ENCODE data around the gene CDHR3.

Gene CDHR3

DNA sequence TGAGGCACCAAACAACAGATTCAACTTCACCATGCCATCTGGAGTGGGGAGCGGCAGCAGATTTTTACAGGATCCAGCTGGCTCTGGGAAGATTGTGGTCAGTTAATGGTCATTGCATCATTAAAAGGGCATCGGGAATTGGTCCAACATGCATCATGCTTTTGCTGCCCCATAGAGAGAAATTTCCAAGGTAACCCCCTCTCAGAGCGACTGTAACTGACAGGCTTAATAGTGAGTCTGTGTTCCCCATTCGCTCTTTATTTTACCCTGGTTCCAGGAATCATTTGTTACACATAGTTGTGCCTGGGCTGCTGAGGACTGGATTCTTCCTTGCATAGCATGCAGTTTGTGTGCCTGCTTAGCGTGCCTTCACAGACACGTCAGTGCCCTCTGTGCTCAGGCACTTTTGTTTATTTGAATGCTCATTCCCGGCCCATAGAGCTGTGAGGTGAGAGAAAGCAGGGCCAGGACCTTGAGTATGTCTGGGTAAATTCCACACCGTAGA is 49.9 kb downstream of the CDHR3 start:
- Histone ChIP-seq H4K8ac (ENCODE audit: low read depth, low read length) (no peak overlapping the region), H2BK15ac (replicated peaks; ENCODE audit: low read depth) (no peak overlapping the region), H3K23ac (ENCODE audit: low read length) (no peak overlapping the region), H4K5ac (ENCODE audit: low read length) (no peak overlapping the region), H3K4ac (ENCODE audit: low read depth, low read length) (no peak overlapping the region), H3K36me3 (ENCODE audit: control insufficient read depth, insufficient read depth, low read length) (no peaks in the 10 kb centered on the region), H2BK5ac (ENCODE audit: low read length) (no peak overlapping the region), H3K18ac (ENCODE audit: low read length) (no peak overlapping the region), H3K56ac (ENCODE audit: low read length) (no peak overlapping the region), H2AK5ac (ENCODE audit: low read length) (no peak overlapping the region), H3K4me1 (ENCODE audit: control insufficient read depth, low read depth, low read length) (peaks cover 5% of the 10 kb centered on the region), H3K79me1 (ENCODE audit: low read length) (no peaks in the 10 kb centered on the region), H3K4me3 (ENCODE audit: low read length) (no peak overlapping the region), H2BK120ac (ENCODE audit: low read depth, low read length) (no peak overlapping the region), H3K27me3 (ENCODE audit: insufficient read depth, low read length, poor library complexity) (no peaks in the 10 kb centered on the region), H3K27ac (ENCODE audit: low read depth, low read length) (no peak overlapping the region), H3K79me2 (ENCODE audit: control insufficient read depth, insufficient read depth, low read length) (no peaks in the 10 kb centered on the region), H3K9ac (ENCODE audit: low read length) (no peak overlapping the region), H3K4me2 (ENCODE audit: low read length) (no peak overlapping the region)
- WGBS (ENCODE audit: extremely low coverage, insufficient coverage, low lambda C conversion rate), result no CpG with 5 or more reads among the region's 8 CpGs
- DNase-seq, result no peak

DNA sequence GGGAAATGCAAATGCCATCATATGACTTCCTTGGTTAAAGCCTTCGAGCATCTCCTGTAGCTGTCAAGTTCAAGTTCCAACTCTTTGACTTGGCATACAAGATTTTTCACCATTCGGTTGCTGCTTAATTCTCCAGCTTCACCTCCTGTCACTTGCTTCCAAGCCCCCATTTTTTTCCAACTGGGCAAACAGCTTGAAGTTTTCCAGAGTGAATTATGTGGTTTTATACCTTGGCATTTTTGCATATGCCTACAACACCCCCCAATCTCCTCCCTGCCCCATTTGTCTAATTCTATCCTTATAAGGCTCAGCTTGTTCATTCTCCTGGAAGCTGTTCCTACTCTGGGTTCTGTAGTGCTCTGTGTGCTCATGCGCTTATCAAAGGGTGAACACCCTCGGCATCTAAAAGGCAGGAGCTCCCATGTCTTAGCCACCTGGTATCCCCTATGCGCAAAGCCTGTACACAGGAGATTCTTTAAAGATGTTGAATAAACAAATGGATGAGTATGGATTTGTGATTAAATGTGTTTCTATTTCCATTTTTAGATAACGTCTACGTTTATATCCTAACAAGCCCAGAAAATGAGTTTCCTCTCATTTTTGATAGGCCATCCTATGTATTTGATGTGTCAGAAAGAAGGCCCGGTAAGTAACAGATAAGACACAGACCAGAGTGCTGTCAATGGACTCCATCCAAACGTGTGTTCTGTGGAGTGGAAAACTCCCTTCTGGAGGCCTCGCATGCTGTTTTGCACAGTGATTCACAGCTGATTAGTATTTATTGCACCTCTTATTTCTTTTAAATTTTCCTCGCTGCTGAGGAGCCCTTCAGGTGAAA is 52.5 kb downstream of the CDHR3 start:
- no peak overlapping the region for H3K4ac ChIP-seq (ENCODE audit: low read depth, low read length)
- H2BK120ac ChIP-seq (ENCODE audit: low read depth, low read length), result no peak overlapping the region
- H2BK15ac ChIP-seq (replicated peaks; ENCODE audit: low read depth), result no peak overlapping the region
- H3K79me2 ChIP-seq (ENCODE audit: control insufficient read depth, insufficient read depth, low read length), result no peaks in the 10 kb centered on the region
- no peaks in the 10 kb centered on the region for H3K36me3 ChIP-seq (ENCODE audit: control insufficient read depth, insufficient read depth, low read length)
- peak overlapping the region; percentile 45 for H3K18ac ChIP-seq (ENCODE audit: low read length)
- no peak overlapping the region for H2BK5ac ChIP-seq (ENCODE audit: low read length)
- no peaks in the 10 kb centered on the region for H3K27me3 ChIP-seq (ENCODE audit: insufficient read depth, low read length, poor library complexity)
- no peak for DNase-seq
- no peak overlapping the region for H4K5ac ChIP-seq (ENCODE audit: low read length)
- no peak overlapping the region for H4K8ac ChIP-seq (ENCODE audit: low read depth, low read length)
- H3K56ac ChIP-seq (ENCODE audit: low read length), result no peak overlapping the region
- H3K27ac ChIP-seq (ENCODE audit: low read depth, low read length), result no peak overlapping the region
- H3K4me3 ChIP-seq (ENCODE audit: low read length), result no peak overlapping the region
- no peaks in the 10 kb centered on the region for H3K4me1 ChIP-seq (ENCODE audit: control insufficient read depth, low read depth, low read length)
- no CpG with 5 or more reads among the region's 11 CpGs for WGBS (ENCODE audit: extremely low coverage, insufficient coverage, low lambda C conversion rate)
- no peaks in the 10 kb centered on the region for H3K79me1 ChIP-seq (ENCODE audit: low read length)
- H2AK5ac ChIP-seq (ENCODE audit: low read length), result no peak overlapping the region
- H3K23ac ChIP-seq (ENCODE audit: low read length), result no peak overlapping the region
- H3K4me2 ChIP-seq (ENCODE audit: low read length), result no peak overlapping the region
- no peak overlapping the region for H3K9ac ChIP-seq (ENCODE audit: low read length)

DNA sequence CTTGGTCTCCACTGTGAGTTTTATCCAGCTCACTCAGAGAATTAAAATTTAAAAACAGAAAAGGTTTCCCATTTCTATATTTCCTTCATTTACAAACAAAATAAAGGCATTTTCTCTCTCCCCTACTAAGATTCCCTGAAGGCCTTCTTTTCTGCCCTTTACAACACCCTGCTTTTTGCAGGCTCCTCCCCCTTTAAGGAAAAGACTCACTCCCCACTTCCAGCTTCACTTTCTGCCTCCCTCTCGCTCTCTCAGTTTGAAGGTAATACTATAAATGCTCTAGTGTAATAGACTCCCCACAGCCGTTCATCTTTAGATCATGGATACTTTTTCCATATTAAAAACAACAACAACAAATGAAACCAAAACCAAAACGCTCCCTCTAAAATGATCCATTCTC is 53.3 kb downstream of the CDHR3 start:
- Histone ChIP-seq H3K79me2 (ENCODE audit: control insufficient read depth, insufficient read depth, low read length) (no peaks in the 10 kb centered on the region), H2BK120ac (ENCODE audit: low read depth, low read length) (no peak overlapping the region), H3K27ac (ENCODE audit: low read depth, low read length) (no peak overlapping the region), H3K36me3 (ENCODE audit: control insufficient read depth, insufficient read depth, low read length) (no peaks in the 10 kb centered on the region), H3K4me1 (ENCODE audit: control insufficient read depth, low read depth, low read length) (peaks cover 4% of the 10 kb centered on the region), H3K4ac (ENCODE audit: low read depth, low read length) (no peak overlapping the region), H4K5ac (ENCODE audit: low read length) (no peak overlapping the region), H3K23ac (ENCODE audit: low read length) (no peak overlapping the region), H3K4me2 (ENCODE audit: low read length) (no peak overlapping the region), H3K56ac (ENCODE audit: low read length) (no peak overlapping the region), H3K18ac (ENCODE audit: low read length) (no peak overlapping the region), H2BK15ac (replicated peaks; ENCODE audit: low read depth) (no peak overlapping the region), H3K9ac (ENCODE audit: low read length) (no peak overlapping the region), H2BK5ac (ENCODE audit: low read length) (no peak overlapping the region), H3K79me1 (ENCODE audit: low read length) (no peaks in the 10 kb centered on the region), H2AK5ac (ENCODE audit: low read length) (no peak overlapping the region), H4K8ac (ENCODE audit: low read depth, low read length) (no peak overlapping the region), H3K4me3 (ENCODE audit: low read length) (no peak overlapping the region), H3K27me3 (ENCODE audit: insufficient read depth, low read length, poor library complexity) (no peaks in the 10 kb centered on the region)
- no peak for DNase-seq
- WGBS (ENCODE audit: extremely low coverage, insufficient coverage, low lambda C conversion rate), result no CpG with 5 or more reads among the region's 3 CpGs

DNA sequence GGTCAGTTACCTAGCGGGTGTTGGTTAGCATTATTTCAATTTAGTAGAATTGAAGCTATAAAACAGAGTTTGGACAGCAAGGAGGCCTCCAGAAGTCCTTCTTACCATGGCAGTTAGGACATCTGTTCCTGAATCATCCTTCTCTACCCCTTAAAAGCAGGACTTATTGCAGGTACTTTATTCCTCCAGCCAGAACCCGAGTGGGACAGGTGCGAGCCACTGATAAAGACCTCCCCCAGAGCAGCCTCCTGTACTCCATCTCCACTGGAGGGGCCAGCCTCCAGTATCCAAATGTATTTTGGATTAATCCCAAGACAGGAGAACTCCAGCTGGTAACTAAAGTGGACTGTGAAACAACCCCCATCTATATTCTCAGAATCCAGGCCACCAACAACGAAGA is 54.6 kb downstream of the CDHR3 start:
- H3K18ac ChIP-seq (ENCODE audit: low read length), result no peak overlapping the region
- H3K27me3 ChIP-seq (ENCODE audit: insufficient read depth, low read length, poor library complexity), result no peaks in the 10 kb centered on the region
- H3K56ac ChIP-seq (ENCODE audit: low read length), result no peak overlapping the region
- WGBS (ENCODE audit: extremely low coverage, insufficient coverage, low lambda C conversion rate), result no CpG with 5 or more reads among the region's 4 CpGs
- H3K36me3 ChIP-seq (ENCODE audit: control insufficient read depth, insufficient read depth, low read length), result no peaks in the 10 kb centered on the region
- DNase-seq, result no peak
- H3K79me1 ChIP-seq (ENCODE audit: low read length), result no peaks in the 10 kb centered on the region
- H2BK120ac ChIP-seq (ENCODE audit: low read depth, low read length), result no peak overlapping the region
- no peak overlapping the region for H4K8ac ChIP-seq (ENCODE audit: low read depth, low read length)
- no peaks in the 10 kb centered on the region for H3K79me2 ChIP-seq (ENCODE audit: control insufficient read depth, insufficient read depth, low read length)
- H3K27ac ChIP-seq (ENCODE audit: low read depth, low read length), result no peak overlapping the region
- H3K9ac ChIP-seq (ENCODE audit: low read length), result no peak overlapping the region
- no peak overlapping the region for H3K4me3 ChIP-seq (ENCODE audit: low read length)
- no peak overlapping the region for H4K5ac ChIP-seq (ENCODE audit: low read length)
- no peak overlapping the region for H2AK5ac ChIP-seq (ENCODE audit: low read length)
- no peak overlapping the region for H2BK15ac ChIP-seq (replicated peaks; ENCODE audit: low read depth)
- no peak overlapping the region for H3K23ac ChIP-seq (ENCODE audit: low read length)
- no peak overlapping the region for H2BK5ac ChIP-seq (ENCODE audit: low read length)
- peaks cover 13% of the 10 kb centered on the region for H3K4me1 ChIP-seq (ENCODE audit: control insufficient read depth, low read depth, low read length)
- H3K4me2 ChIP-seq (ENCODE audit: low read length), result no peak overlapping the region
- no peak overlapping the region for H3K4ac ChIP-seq (ENCODE audit: low read depth, low read length)

DNA sequence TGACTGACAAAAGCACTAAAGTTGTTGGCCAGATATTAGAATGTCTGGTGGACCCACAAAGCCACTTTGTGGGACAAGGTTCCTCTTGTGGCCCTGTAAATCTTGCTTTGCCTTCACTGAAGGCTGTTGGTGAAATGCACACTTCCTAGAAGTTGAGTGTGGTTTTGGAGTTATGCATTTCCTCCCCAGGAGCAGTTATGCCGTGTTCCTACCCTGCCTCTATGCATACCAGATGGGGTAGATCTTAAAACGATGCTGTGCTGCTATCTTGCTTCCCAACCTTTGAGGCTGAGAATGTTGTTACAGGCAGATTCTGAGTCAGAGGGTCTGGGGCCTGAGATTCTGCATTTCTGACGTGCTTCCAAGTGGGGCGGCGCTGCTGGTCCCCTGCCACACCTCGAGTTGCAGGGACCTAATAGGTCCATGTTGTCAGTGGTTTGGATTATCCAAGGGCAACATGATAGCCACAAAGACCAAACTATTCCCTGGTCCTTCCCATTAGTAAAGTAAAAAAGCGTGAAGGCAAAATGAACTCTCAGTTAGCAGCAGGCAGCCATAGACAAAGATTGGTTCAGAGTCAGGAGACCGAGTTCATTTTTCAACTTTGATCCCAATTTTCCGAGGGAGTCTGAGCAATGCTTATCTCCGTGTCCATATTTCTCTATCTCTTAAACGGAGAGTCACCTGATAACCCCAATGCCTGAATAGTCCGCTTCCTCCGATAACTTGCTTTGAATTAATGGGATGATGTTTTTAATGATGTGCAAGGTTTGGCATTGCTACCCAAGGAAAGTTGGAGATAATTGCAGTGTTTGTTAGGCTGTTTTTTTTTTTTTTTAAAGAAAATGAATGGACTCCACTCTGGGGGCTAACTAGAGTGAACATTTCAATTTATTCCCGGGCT is 55.8 kb downstream of the CDHR3 start:
- no peak overlapping the region for H3K18ac ChIP-seq (ENCODE audit: low read length)
- H2BK120ac ChIP-seq (ENCODE audit: low read depth, low read length), result no peak overlapping the region
- H3K4ac ChIP-seq (ENCODE audit: low read depth, low read length), result no peak overlapping the region
- H3K27me3 ChIP-seq (ENCODE audit: insufficient read depth, low read length, poor library complexity), result no peaks in the 10 kb centered on the region
- H3K9ac ChIP-seq (ENCODE audit: low read length), result no peak overlapping the region
- no CpG with 5 or more reads among the region's 14 CpGs for WGBS (ENCODE audit: extremely low coverage, insufficient coverage, low lambda C conversion rate)
- no peak overlapping the region for H4K5ac ChIP-seq (ENCODE audit: low read length)
- H3K4me3 ChIP-seq (ENCODE audit: low read length), result no peak overlapping the region
- H3K4me2 ChIP-seq (ENCODE audit: low read length), result no peak overlapping the region
- no peaks in the 10 kb centered on the region for H3K79me1 ChIP-seq (ENCODE audit: low read length)
- H3K27ac ChIP-seq (ENCODE audit: low read depth, low read length), result no peak overlapping the region
- H2BK5ac ChIP-seq (ENCODE audit: low read length), result no peak overlapping the region
- H3K23ac ChIP-seq (ENCODE audit: low read length), result no peak overlapping the region
- no peak overlapping the region for H2BK15ac ChIP-seq (replicated peaks; ENCODE audit: low read depth)
- H3K56ac ChIP-seq (ENCODE audit: low read length), result no peak overlapping the region
- peaks cover 13% of the 10 kb centered on the region for H3K4me1 ChIP-seq (ENCODE audit: control insufficient read depth, low read depth, low read length)
- no peak overlapping the region for H2AK5ac ChIP-seq (ENCODE audit: low read length)
- DNase-seq, result no peak
- no peaks in the 10 kb centered on the region for H3K36me3 ChIP-seq (ENCODE audit: control insufficient read depth, insufficient read depth, low read length)
- no peaks in the 10 kb centered on the region for H3K79me2 ChIP-seq (ENCODE audit: control insufficient read depth, insufficient read depth, low read length)
- no peak overlapping the region for H4K8ac ChIP-seq (ENCODE audit: low read depth, low read length)
